ENCODE data around the gene SLC6A8.

The SLC6A8 gene

GRCh38 chrX:153672531-153673427, 14.9 kb upstream of the SLC6A8 start:
- H3K27me3 ChIP-seq (ENCODE audit: control insufficient read depth in 3 of 3, insufficient read depth in 3 of 3, low read depth in 1 of 3, low read length in 3 of 3) = peaks cover 0 to 2% (median 0%) of the 10 kb centered on the region in 3 experiments
- no peak for DNase-seq (ENCODE audit: low spot score)
- no peak overlapping the region for H4K91ac ChIP-seq (ENCODE audit: low read depth, low read length, poor library complexity)
- H2BK12ac ChIP-seq (ENCODE audit: low read length) = peak overlapping the region; percentile 90
- no peak overlapping the region for H3K14ac ChIP-seq (ENCODE audit: low read length)
- H2BK120ac ChIP-seq (ENCODE audit: low read depth, low read length) = peak overlapping the region; percentile 81
- 100% methylated on average over 2 of the region's 53 CpGs; no CpG with 5 or more reads in 1 of the 2 donors for WGBS, 2 donors (ENCODE audit: extremely low coverage in 2 of 2, insufficient read length in 2 of 2, insufficient replicate concordance in 1 of 2)
- no peak overlapping the region for H3K23ac ChIP-seq (ENCODE audit: low read depth, low read length, poor library complexity)
- H2BK15ac ChIP-seq (ENCODE audit: low read length) = peak overlapping the region; percentile 67
- H3K4me1 ChIP-seq (ENCODE audit: control insufficient read depth in 2 of 2, insufficient read depth in 1 of 2, low read depth in 1 of 2, low read length in 2 of 2) = peaks cover 3 to 7% of the 10 kb centered on the region in 2 donors
- H2AFZ ChIP-seq (ENCODE audit: low read length) = no peak overlapping the region
- H3K36me3 ChIP-seq (replicated peaks in 1 of 2; ENCODE audit: control insufficient read depth in 2 of 2, insufficient read depth in 2 of 2, low read length in 2 of 2) = no peaks in the 10 kb centered on the region
- H2AK5ac ChIP-seq (ENCODE audit: low read depth, low read length) = peak overlapping the region; percentile 70
- H3K4me2 ChIP-seq (ENCODE audit: insufficient read depth, low read length, poor library complexity, severe bottlenecking) = peak overlapping the region; percentile 66
- H3K18ac ChIP-seq (ENCODE audit: low read length) = peak overlapping the region; percentile 89
- H3K9me3 ChIP-seq (replicated peaks in 1 of 2; ENCODE audit: control insufficient read depth in 2 of 2, insufficient read depth in 1 of 2, low read depth in 1 of 2, low read length in 2 of 2) = no peaks in the 10 kb centered on the region
- H3K79me1 ChIP-seq (ENCODE audit: low read depth, low read length) = peaks cover 1% of the 10 kb centered on the region
- H3K4me3 ChIP-seq (ENCODE audit: low read length in 2 of 2) = peak overlapping the region in 1 of 2 donors; percentile 68
- peak overlapping the region; percentile 66 for H2BK5ac ChIP-seq (ENCODE audit: low read length)
- H3K4ac ChIP-seq (ENCODE audit: low read length) = peak overlapping the region; percentile 53
- H3K9ac ChIP-seq (ENCODE audit: low read depth, low read length, poor library complexity) = peak overlapping the region; percentile 44
- no peak overlapping the region for H3K27ac ChIP-seq (replicated peaks; ENCODE audit: low read length)
- no peak overlapping the region for H4K8ac ChIP-seq (ENCODE audit: low read depth, low read length)

GRCh38 chrX:153673428-153674218, 14.1 kb upstream of the SLC6A8 start, which contains the start of gene PNCK:
PNCK (minus strand) TSS chrX:153673813; CDS start chrX:153673076, 737 bp downstream.
- H3K27me3 ChIP-seq (ENCODE audit: control insufficient read depth in 3 of 3, insufficient read depth in 3 of 3, low read depth in 1 of 3, low read length in 3 of 3) = peaks cover 0 to 2% (median 0%) of the 10 kb centered on the region in 3 experiments
- H4K91ac ChIP-seq (ENCODE audit: low read depth, low read length, poor library complexity) = no peak within 1 kb of the TSS
- no peaks in the 10 kb centered on the region for H3K9me3 ChIP-seq (replicated peaks in 1 of 2; ENCODE audit: control insufficient read depth in 2 of 2, insufficient read depth in 1 of 2, low read depth in 1 of 2, low read length in 2 of 2)
- peak within 1 kb of the TSS; percentile 53 for H3K4ac ChIP-seq (ENCODE audit: low read length)
- peaks cover 1% of the 10 kb centered on the region for H3K79me1 ChIP-seq (ENCODE audit: low read depth, low read length)
- peak within 1 kb of the TSS; percentile 44 for H3K9ac ChIP-seq (ENCODE audit: low read depth, low read length, poor library complexity)
- DNase-seq (ENCODE audit: low spot score) = no peak
- peak within 1 kb of the TSS; percentile 56 for H2AK5ac ChIP-seq (ENCODE audit: low read depth, low read length)
- no peak within 1 kb of the TSS for H3K14ac ChIP-seq (ENCODE audit: low read length)
- H2BK120ac ChIP-seq (ENCODE audit: low read depth, low read length) = peak within 1 kb of the TSS; percentile 81
- H2BK5ac ChIP-seq (ENCODE audit: low read length) = peak within 1 kb of the TSS; percentile 66
- no CpG with 5 or more reads among the region's 98 CpGs for WGBS, 2 donors (ENCODE audit: extremely low coverage in 2 of 2, insufficient read length in 2 of 2, insufficient replicate concordance in 1 of 2)
- peak within 1 kb of the TSS; percentile 67 for H2BK15ac ChIP-seq (ENCODE audit: low read length)
- H3K36me3 ChIP-seq (replicated peaks in 1 of 2; ENCODE audit: control insufficient read depth in 2 of 2, insufficient read depth in 2 of 2, low read length in 2 of 2) = no peaks in the 10 kb centered on the region
- peaks cover 3 to 7% of the 10 kb centered on the region in 2 donors for H3K4me1 ChIP-seq (ENCODE audit: control insufficient read depth in 2 of 2, insufficient read depth in 1 of 2, low read depth in 1 of 2, low read length in 2 of 2)
- peak within 1 kb of the TSS; percentile 72 for H4K8ac ChIP-seq (ENCODE audit: low read depth, low read length)
- peak within 1 kb of the TSS; percentile 91 for H3K18ac ChIP-seq (ENCODE audit: low read length)
- H3K4me2 ChIP-seq (ENCODE audit: insufficient read depth, low read length, poor library complexity, severe bottlenecking) = peak within 1 kb of the TSS; percentile 66
- H2AFZ ChIP-seq (ENCODE audit: low read length) = no peak within 1 kb of the TSS
- no peak within 1 kb of the TSS for H3K23ac ChIP-seq (ENCODE audit: low read depth, low read length, poor library complexity)
- peak within 1 kb of the TSS; percentile 59 for H3K27ac ChIP-seq (replicated peaks; ENCODE audit: low read length)
- peak within 1 kb of the TSS in 1 of 2 donors; percentile 72 for H3K4me3 ChIP-seq (ENCODE audit: low read length in 2 of 2)
- peak within 1 kb of the TSS; percentile 58 for H2BK12ac ChIP-seq (ENCODE audit: low read length)

GRCh38 chrX:153674219-153674851, 13.4 kb upstream of the SLC6A8 start:
- DNase-seq (ENCODE audit: low spot score) = no peak
- no peaks in the 10 kb centered on the region for H3K36me3 ChIP-seq (replicated peaks in 1 of 2; ENCODE audit: control insufficient read depth in 2 of 2, insufficient read depth in 2 of 2, low read length in 2 of 2)
- H3K4me3 ChIP-seq (ENCODE audit: low read length in 2 of 2) = no peak overlapping the region

More at GRCh38 chrX:153674219-153674851, 13.4 kb upstream of the SLC6A8 start:
- Histone ChIP-seq H2BK5ac (ENCODE audit: low read length) (no peak overlapping the region), H3K4me1 (ENCODE audit: control insufficient read depth in 2 of 2, insufficient read depth in 1 of 2, low read depth in 1 of 2, low read length in 2 of 2) (peaks cover 3 to 7% of the 10 kb centered on the region in 2 donors), H4K8ac (ENCODE audit: low read depth, low read length) (peak overlapping the region; percentile 72), H2AK5ac (ENCODE audit: low read depth, low read length) (no peak overlapping the region), H3K9ac (ENCODE audit: low read depth, low read length, poor library complexity) (no peak overlapping the region), H3K27ac (replicated peaks; ENCODE audit: low read length) (peak overlapping the region; percentile 59), H3K9me3 (replicated peaks in 1 of 2; ENCODE audit: control insufficient read depth in 2 of 2, insufficient read depth in 1 of 2, low read depth in 1 of 2, low read length in 2 of 2) (no peaks in the 10 kb centered on the region), H3K4ac (ENCODE audit: low read length) (no peak overlapping the region), H2BK120ac (ENCODE audit: low read depth, low read length) (no peak overlapping the region), H2AFZ (ENCODE audit: low read length) (no peak overlapping the region), H2BK15ac (ENCODE audit: low read length) (no peak overlapping the region), H3K27me3 (ENCODE audit: control insufficient read depth in 3 of 3, insufficient read depth in 3 of 3, low read depth in 1 of 3, low read length in 3 of 3) (peaks cover 0 to 2% (median 0%) of the 10 kb centered on the region in 3 experiments), H3K18ac (ENCODE audit: low read length) (peak overlapping the region; percentile 91), H3K79me1 (ENCODE audit: low read depth, low read length) (peaks cover 1% of the 10 kb centered on the region), H3K14ac (ENCODE audit: low read length) (no peak overlapping the region), H4K91ac (ENCODE audit: low read depth, low read length, poor library complexity) (no peak overlapping the region), H2BK12ac (ENCODE audit: low read length) (no peak overlapping the region), H3K23ac (ENCODE audit: low read depth, low read length, poor library complexity) (no peak overlapping the region), H3K4me2 (ENCODE audit: insufficient read depth, low read length, poor library complexity, severe bottlenecking) (no peak overlapping the region)
- WGBS, 2 donors (ENCODE audit: extremely low coverage in 2 of 2, insufficient read length in 2 of 2, insufficient replicate concordance in 1 of 2) = no CpG with 5 or more reads among the region's 27 CpGs
